NCI-H524 treated with DMSO at 0.1 percent for 48 hours (cell line): ENCODE results near the gene GLB1L3.

Experiments
- DNase-seq: peaks from one replicate; lab custom pipeline; 2025; lab: John Stamatoyannopoulos, UW

The GLB1L3 gene

GRCh38 chr11:134363161-134363560 is 87.0 kb downstream of the GLB1L3 start:
- no peak for DNase-seq

GRCh38 chr11:134363592-134363991 is 87.4 kb downstream of the GLB1L3 start:
- DNase-seq = no peak

GRCh38 chr11:134364261-134364660 is 88.1 kb downstream of the GLB1L3 start:
- no peak for DNase-seq

- no peak for DNase-seq
These were observed 89.1 kb downstream of the GLB1L3 start for GRCh38 chr11:134365011-134365925.

- no peak for DNase-seq
These were observed 90.1 kb downstream of the GLB1L3 start for GRCh38 chr11:134366254-134366653.

GRCh38 chr11:134367781-134368180 is 91.6 kb downstream of the GLB1L3 start:
- DNase-seq = no peak
